Right atrium auricular region (tissue), 2 donors: Measurements from ENCODE around the gene SERPINB12. TPM values are rescaled to one million over a fixed set of nuclear protein-coding genes. Genes with fewer than 3 reads are reported as not detected.

Experiments used
- DNase-seq: peaks from one replicate; pipeline ENCODE4 v3.0.0-alpha.2; 2019; ENCODE audit warnings: low spot score
- H3K27ac ChIP-seq, 2 donors: fragments of 200-600 bp; sonication (generic); 1 replicate in 1 of 2; 2 replicates in 1 of 2; pipeline ENCODE4 v1.5.1; 2016 to 2019
- H3K27me3 ChIP-seq, 2 donors: fragments of 200-600 bp; sonication (generic); one replicate each; pipeline versions ENCODE4 v1.5.1 to v1.6.0; 2017 to 2019
- H3K36me3 ChIP-seq: fragments of 200-600 bp; sonication (generic); one replicate; pipeline ENCODE4 v1.5.1; 2016
- H3K4me1 ChIP-seq, 2 donors: fragments of 200-600 bp; sonication (generic); one replicate each; pipeline versions ENCODE4 v1.5.1 to v1.6.0; 2017 to 2019
- H3K4me3 ChIP-seq, 2 donors: fragments of 200-600 bp; sonication (generic); 1 replicate in 1 of 2; 2 replicates in 1 of 2; pipeline ENCODE4 v1.5.1; 2017 to 2019; ENCODE audit warnings: mild to moderate bottlenecking in 1 of 2, moderate library complexity in 1 of 2
- H3K9me3 ChIP-seq, 2 donors: fragments of 200-600 bp; sonication (generic); one replicate each; pipeline ENCODE4 v1.5.1; 2019
- total RNA-seq, 2 donors: library from RNA; depleted of rRNA; stranded (reverse); fragments of >200 nt; gene quantifications; one replicate each; pipeline ENCODE4 v1.1.0, GENCODE V29; 2016
- TF ChIP-seq, protein P1 (sequence below), 2 donors: fragments of 200-600 bp; sonication (generic); IDR thresholded peaks; one replicate each; pipeline ENCODE4 v1.5.1; 2019; ENCODE audit warnings: antibody characterized with exemption in 2 of 2

The SERPINB12 gene
- total RNA-seq, 2 donors from 2014 or later = not detected

DNA sequence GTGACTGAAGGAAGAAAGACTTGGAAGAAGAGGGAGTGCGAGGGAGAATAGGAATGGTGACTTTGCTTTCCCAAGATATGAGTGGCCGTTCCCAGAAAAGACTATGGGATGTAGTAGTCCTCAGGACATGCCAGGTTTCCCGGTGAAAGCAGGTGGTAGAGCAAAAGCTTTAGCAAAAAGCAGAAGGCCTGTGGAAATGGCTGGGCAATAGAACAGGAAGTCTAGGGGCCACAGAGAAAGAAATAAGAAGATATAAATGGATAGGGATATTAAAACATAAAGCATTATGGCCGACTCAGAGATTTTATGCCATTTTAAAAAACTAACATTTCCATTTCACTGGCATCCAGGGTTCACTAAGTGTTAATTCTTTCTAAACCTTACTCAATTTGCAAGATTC lies 43.8 kb downstream of the SERPINB12 start:
- Histone ChIP-seq H3K4me3 (no peak overlapping the region), H3K9me3 (no peaks in the 10 kb centered on the region), H3K4me1 (no peaks in the 10 kb centered on the region), H3K36me3 (no peaks in the 10 kb centered on the region), H3K27ac (no peak overlapping the region), H3K27me3 (no peaks in the 10 kb centered on the region)
- TF ChIP-seq, protein P1, sequence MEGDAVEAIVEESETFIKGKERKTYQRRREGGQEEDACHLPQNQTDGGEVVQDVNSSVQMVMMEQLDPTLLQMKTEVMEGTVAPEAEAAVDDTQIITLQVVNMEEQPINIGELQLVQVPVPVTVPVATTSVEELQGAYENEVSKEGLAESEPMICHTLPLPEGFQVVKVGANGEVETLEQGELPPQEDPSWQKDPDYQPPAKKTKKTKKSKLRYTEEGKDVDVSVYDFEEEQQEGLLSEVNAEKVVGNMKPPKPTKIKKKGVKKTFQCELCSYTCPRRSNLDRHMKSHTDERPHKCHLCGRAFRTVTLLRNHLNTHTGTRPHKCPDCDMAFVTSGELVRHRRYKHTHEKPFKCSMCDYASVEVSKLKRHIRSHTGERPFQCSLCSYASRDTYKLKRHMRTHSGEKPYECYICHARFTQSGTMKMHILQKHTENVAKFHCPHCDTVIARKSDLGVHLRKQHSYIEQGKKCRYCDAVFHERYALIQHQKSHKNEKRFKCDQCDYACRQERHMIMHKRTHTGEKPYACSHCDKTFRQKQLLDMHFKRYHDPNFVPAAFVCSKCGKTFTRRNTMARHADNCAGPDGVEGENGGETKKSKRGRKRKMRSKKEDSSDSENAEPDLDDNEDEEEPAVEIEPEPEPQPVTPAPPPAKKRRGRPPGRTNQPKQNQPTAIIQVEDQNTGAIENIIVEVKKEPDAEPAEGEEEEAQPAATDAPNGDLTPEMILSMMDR (IDR thresholded peaks at IDR 0.05) = no peak
- DNase-seq = no peak

DNA sequence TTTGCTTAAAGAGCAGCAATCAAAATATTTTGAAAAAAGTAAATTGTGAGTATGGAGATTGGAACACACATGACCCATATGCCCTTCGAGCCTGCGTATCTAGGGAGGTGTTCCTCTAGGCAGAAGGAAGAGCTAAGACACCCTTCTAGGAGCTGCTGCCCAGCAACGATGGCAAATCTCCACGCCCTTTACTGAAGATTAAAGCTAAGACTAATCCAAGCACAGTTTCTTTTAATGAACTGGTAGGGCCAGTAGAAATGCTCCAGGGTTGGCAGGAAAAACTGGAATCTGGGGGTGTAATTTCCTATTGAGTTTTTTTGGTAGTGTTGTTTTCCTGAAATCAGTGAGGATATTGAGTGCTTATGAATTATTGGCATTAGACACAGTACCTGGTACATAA lies 44.3 kb downstream of the SERPINB12 start:
- no peak overlapping the region for H3K27ac ChIP-seq
- no peaks in the 10 kb centered on the region for H3K4me1 ChIP-seq
- H3K36me3 ChIP-seq = no peaks in the 10 kb centered on the region
- H3K9me3 ChIP-seq = no peaks in the 10 kb centered on the region
- H3K4me3 ChIP-seq = no peak overlapping the region
- DNase-seq = no peak
- TF ChIP-seq, protein P1 (IDR thresholded peaks at IDR 0.05) = no peak
- H3K27me3 ChIP-seq = no peaks in the 10 kb centered on the region

DNA sequence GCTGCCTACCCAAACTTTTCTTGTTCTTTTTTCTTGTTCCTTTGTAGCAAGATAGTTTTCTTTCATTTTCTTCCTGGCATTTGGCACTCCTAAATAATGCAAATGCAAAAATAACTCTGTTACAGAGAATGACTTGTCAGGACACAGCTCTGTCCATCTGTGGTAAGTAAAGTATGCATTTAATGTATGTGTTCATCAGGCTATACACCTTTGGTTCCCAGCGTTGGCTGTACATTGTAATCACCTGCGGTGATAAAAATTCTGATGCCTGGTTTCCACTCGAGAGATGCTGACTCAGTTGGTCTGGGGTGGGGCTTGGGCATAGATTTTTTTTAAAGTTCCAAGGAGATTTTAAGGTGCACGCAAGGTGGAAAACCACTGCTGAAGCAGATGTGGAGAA lies 44.8 kb downstream of the SERPINB12 start, which contains the start of gene SERPINB13:
Gene SERPINB13, plus strand, starts transcription at position 378 of the 400 bp plus-strand sequence. CDS start 1,325 bp downstream, outside the sequence.
- TF ChIP-seq, protein P1 (IDR thresholded peaks at IDR 0.05) = no peak
- H3K9me3 ChIP-seq = no peaks in the 10 kb centered on the region
- H3K4me3 ChIP-seq = no peak within 1 kb of the TSS
- no peaks in the 10 kb centered on the region for H3K36me3 ChIP-seq
- DNase-seq = no peak
- H3K27ac ChIP-seq = no peak within 1 kb of the TSS
- no peaks in the 10 kb centered on the region for H3K27me3 ChIP-seq
- H3K4me1 ChIP-seq = no peaks in the 10 kb centered on the region

DNA sequence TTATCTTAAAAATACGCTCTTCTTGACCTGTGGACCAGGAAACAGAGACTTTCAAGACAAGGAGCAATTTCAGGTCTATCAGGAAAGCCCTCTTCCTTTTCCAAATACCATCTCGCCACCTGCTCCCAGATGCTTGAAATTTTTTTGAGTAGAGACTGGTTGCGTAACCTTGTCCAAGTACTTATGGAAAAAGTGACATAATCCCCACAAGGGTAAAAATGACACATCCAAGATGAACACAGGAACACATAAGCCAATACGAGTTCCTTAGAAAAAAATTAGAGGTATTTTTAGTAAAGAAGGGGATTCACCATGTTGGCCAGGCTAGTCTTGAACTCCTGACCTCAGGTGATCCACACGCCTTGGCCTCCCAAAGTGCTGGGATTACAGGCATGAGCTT lies 46.7 kb downstream of the SERPINB12 start:
- DNase-seq = no peak
- Histone ChIP-seq H3K4me1 (no peaks in the 10 kb centered on the region), H3K4me3 (no peak overlapping the region), H3K27ac (no peak overlapping the region), H3K27me3 (no peaks in the 10 kb centered on the region), H3K9me3 (no peaks in the 10 kb centered on the region), H3K36me3 (no peaks in the 10 kb centered on the region)
- TF ChIP-seq, protein P1 (IDR thresholded peaks at IDR 0.05) = no peak

DNA sequence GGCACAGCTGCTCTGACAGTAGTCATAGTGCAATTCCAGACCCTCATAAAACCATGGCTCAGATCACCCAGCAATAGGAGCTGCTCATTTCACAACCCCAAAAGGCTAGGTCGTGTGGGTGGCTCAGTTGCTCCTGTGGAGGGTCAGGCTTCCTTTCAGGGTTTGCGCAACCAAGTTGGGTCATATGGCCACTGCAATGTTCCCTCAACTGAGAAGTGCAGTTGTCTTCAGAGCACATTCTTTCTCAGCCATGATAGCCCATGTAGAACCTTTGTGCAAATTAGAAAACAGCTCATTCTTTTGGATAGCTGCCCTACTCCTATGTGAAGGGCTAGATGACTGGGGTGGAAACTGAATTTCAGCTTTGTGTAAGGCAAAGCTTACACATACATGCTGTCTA lies 48.2 kb downstream of the SERPINB12 start:
- H3K27me3 ChIP-seq = no peaks in the 10 kb centered on the region
- DNase-seq = no peak
- no peaks in the 10 kb centered on the region for H3K4me1 ChIP-seq
- no peak overlapping the region for H3K4me3 ChIP-seq
- no peaks in the 10 kb centered on the region for H3K36me3 ChIP-seq
- H3K9me3 ChIP-seq = no peaks in the 10 kb centered on the region
- H3K27ac ChIP-seq = no peak overlapping the region
- TF ChIP-seq, protein P1 (IDR thresholded peaks at IDR 0.05) = no peak

DNA sequence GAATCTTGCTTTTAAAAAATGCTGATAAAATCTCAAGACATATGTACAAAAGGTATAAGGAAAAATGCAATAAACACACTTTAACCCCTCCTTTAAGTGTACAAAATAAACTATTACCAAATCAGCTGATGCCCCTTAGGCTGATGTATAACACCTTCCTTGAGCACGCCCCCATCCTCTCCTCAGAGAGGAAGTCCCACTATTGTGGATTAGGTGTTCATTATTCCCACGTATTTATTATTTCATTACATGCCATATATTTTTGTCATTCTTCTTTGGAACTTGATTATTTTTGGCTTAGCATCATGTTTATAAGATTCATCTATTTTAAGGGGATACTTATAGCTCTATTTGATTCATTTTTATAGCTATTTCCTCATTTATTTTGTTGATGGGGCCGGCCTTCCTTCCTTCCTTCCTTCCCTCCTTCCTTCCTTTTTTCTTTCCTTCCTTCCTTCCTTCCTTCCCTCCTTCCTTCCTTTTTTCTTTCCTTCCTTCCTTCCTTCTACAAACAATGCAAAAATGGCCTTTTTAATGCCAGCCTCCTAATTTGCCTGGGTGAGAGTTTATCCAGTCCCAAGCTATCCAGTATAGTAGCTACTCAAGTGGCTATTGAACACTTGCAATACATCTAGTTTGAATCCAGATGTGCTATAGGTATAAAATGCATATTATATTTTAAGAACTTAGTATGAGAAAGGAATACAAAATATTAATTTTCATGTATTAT lies 49.0 kb downstream of the SERPINB12 start:
- TF ChIP-seq, protein P1 (IDR thresholded peaks at IDR 0.05) = no peak
- no peak for DNase-seq
- Histone ChIP-seq H3K27ac (no peak overlapping the region), H3K27me3 (no peaks in the 10 kb centered on the region), H3K36me3 (no peaks in the 10 kb centered on the region), H3K4me3 (no peak overlapping the region), H3K4me1 (no peaks in the 10 kb centered on the region), H3K9me3 (no peaks in the 10 kb centered on the region)
